Tibial nerve (tissue), 4 donors: ENCODE data around the gene CYP2J2.

Source experiments
- CTCF ChIP-seq, 5 experiments: fragments of 200-600 bp in 3 of 5; fragments of 450-650 bp in 2 of 5; sonication (generic) in 3 of 5; IDR thresholded peaks; one replicate each; pipeline ENCODE4 v1.5.1; 2016 to 2019; ENCODE audit warnings: antibody characterized with exemption in 5 of 5, mild to moderate bottlenecking in 3 of 5, moderate library complexity in 2 of 5
- EP300 ChIP-seq, 2 donors: sonication (generic); formaldehyde crosslinking; IDR thresholded peaks; one replicate each; pipeline ENCODE4 v1.6.1; 2017; ENCODE audit warnings: antibody characterized with exemption in 2 of 2, mild to moderate bottlenecking in 1 of 2

- TF ChIP-seq CTCF (IDR thresholded peaks at IDR 0.05) (no peak), EP300 (IDR thresholded peaks at IDR 0.05) (no peak)
These were observed 41.3 kb downstream of the CYP2J2 start for GRCh38 chr1:59885160-59885832.
